GM12878 (cell line): ENCODE measurements around the gene ERCC1. TPM values are rescaled to one million over a fixed set of nuclear protein-coding genes. Genes with fewer than 3 reads are reported as not detected.

Experiments
- ATAC-seq: fragments of 200-7000 bp; cut with Tn5 transposase; 3 replicates; pipeline ENCODE4 v1.9.1; 2020; ENCODE audit warnings: mild to moderate bottlenecking, moderate library complexity
- BruUV-seq: library from RNA; stranded (reverse); fragments of 400-500 nt; replicated peaks from 2 replicates; lab custom pipeline; 2021; lab: Mats Ljungman, UMichigan
- CTCF ChIA-PET: fragments of 300-600 bp; sonication (Branson Sonifier 250); formaldehyde crosslinking; extraction: SDS; loops from one replicate; lab custom pipeline; 2021; ENCODE audit warnings: inconsistent platforms; lab: Yijun Ruan, JAX
- POLR2A ChIA-PET: fragments of 350-600 bp; formaldehyde crosslinking; extraction: SDS; loops from one replicate; lab custom pipeline; 2021; ENCODE audit warnings: inconsistent platforms; lab: Charles Lee
- RAD21 ChIA-PET: fragments of 300-600 bp; sonication (Branson Sonifier 250); formaldehyde crosslinking; loops from one replicate; lab custom pipeline; 2023; ENCODE audit warnings: antibody characterized with exemption; ENCODE audit not compliant: unreplicated experiment; lab: Charles Lee
- SMC1A ChIA-PET: fragments of 300-600 bp; sonication (Branson Sonifier 250); formaldehyde crosslinking; loops from one replicate; lab custom pipeline; 2023; ENCODE audit not compliant: unreplicated experiment, uncharacterized antibody; lab: Charles Lee
- DNase-seq: peaks from one replicate; pipeline ENCODE4 v3.0.0-alpha.2; 2011; ENCODE audit warnings: low read depth, low spot score
- FAIRE-seq: peaks from 3 replicates; lab custom pipeline; 2011; peaks lifted over from hg19 to GRCh38; lab: Jason Lieb, UNC
- H2AFZ ChIP-seq: 2 replicates; pipeline ENCODE4 v1.6.0; 2011; ENCODE audit warnings: low read depth, low read length, control low read depth; ENCODE audit not compliant: control insufficient read depth
- H3K27ac ChIP-seq: 2 replicates; pipeline ENCODE4 v1.5.1; 2011; ENCODE audit warnings: control low read depth; ENCODE audit not compliant: control insufficient read depth, insufficient read depth
- H3K27me3 ChIP-seq, 2 experiments: replicated peaks in 1 of 2; 2 replicates each; pipeline versions ENCODE4 v1.6.0 to v1.6.1; 2011; ENCODE audit warnings: low read length in 1 of 2; ENCODE audit not compliant: control insufficient read depth in 2 of 2, insufficient read depth in 2 of 2
- H3K36me3 ChIP-seq, 2 experiments: 2 replicates each; pipeline ENCODE4 v1.5.1; 2011; ENCODE audit warnings: low read length in 1 of 2; ENCODE audit not compliant: control insufficient read depth in 2 of 2, insufficient read depth in 2 of 2
- H3K4me1 ChIP-seq: 2 replicates; pipeline ENCODE4 v1.6.1; 2011; ENCODE audit warnings: mild to moderate bottlenecking, low read length, moderate library complexity, mixed read lengths; ENCODE audit not compliant: control insufficient read depth, insufficient read depth
- H3K4me2 ChIP-seq: 2 replicates; pipeline ENCODE4 v1.6.0; 2011; ENCODE audit warnings: control low read depth; ENCODE audit not compliant: control insufficient read depth, insufficient read depth
- H3K4me3 ChIP-seq: fragments of 200-600 bp; sonication (generic); 2 replicates; pipeline ENCODE4 v1.5.1; 2016
- H3K79me2 ChIP-seq: 2 replicates; pipeline ENCODE4 v1.6.0; 2011; ENCODE audit warnings: low read length; ENCODE audit not compliant: control insufficient read depth, insufficient read depth
- H3K9ac ChIP-seq: 2 replicates; pipeline ENCODE4 v1.8.0; 2011; ENCODE audit warnings: low read length, control low read depth, mixed read lengths; ENCODE audit not compliant: control insufficient read depth, insufficient read depth
- H3K9me3 ChIP-seq: replicated peaks from 3 replicates; pipeline ENCODE4 v1.5.1; 2011; ENCODE audit warnings: mild to moderate bottlenecking, low read length; ENCODE audit not compliant: control insufficient read depth, insufficient read depth
- H4K20me1 ChIP-seq: 2 replicates; pipeline ENCODE4 v1.6.0; 2011; ENCODE audit not compliant: control insufficient read depth, insufficient read depth
- BMI1 ChIP-seq: fragments of 450-650 bp; IDR thresholded peaks from 2 replicates; pipeline ENCODE4 v1.6.1; 2016; ENCODE audit warnings: mild to moderate bottlenecking, moderate library complexity, borderline replicate concordance
- BRCA1 ChIP-seq: IDR thresholded peaks from 2 replicates; pipeline ENCODE4 v1.6.1; 2011; ENCODE audit warnings: low read depth, low read length, improper control_type of control experiment
- EED ChIP-seq: sonication (generic); IDR thresholded peaks from 2 replicates; pipeline ENCODE4 v1.6.1; 2016; ENCODE audit warnings: antibody characterized with exemption, low read depth
- EP300 ChIP-seq, 2 experiments: fragments of 150-350 bp in 1 of 2; IDR thresholded peaks; 2 replicates each; pipeline ENCODE4 v1.6.1; 2011 to 2012; ENCODE audit warnings: low read depth in 2 of 2, low read length in 2 of 2, borderline replicate concordance in 1 of 2, improper control_type of control experiment in 1 of 2, inconsistent platforms in 1 of 2; ENCODE audit not compliant: control insufficient read depth in 1 of 2
- GATAD2B ChIP-seq: fragments of 450-650 bp; conservative IDR thresholded peaks from 2 replicates; pipeline ENCODE4 v1.6.1; 2017; ENCODE audit warnings: low read depth, mild to moderate bottlenecking, moderate library complexity
- PBX3 ChIP-seq: IDR thresholded peaks from 2 replicates; pipeline ENCODE4 v1.6.1; 2011; ENCODE audit warnings: mild to moderate bottlenecking, low read depth, low read length, moderate library complexity; ENCODE audit not compliant: insufficient replicate concordance
- POLR2AphosphoS5 ChIP-seq: IDR thresholded peaks from 2 replicates; pipeline ENCODE4 v1.6.1; 2011; ENCODE audit warnings: mild to moderate bottlenecking, low read length, inconsistent platforms
- SMC3 ChIP-seq: IDR thresholded peaks from 2 replicates; pipeline ENCODE4 v1.6.1; 2011; ENCODE audit warnings: low read length, improper control_type of control experiment, borderline replicate concordance
- ZBED1 ChIP-seq: IDR thresholded peaks from 2 replicates; pipeline ENCODE4 v1.6.1; 2016; ENCODE audit warnings: borderline replicate concordance
- WGBS: methylation state at CpG from one replicate; pipeline ENCODE4 v1.1.6; 2016; ENCODE audit warnings: low lambda C conversion rate; ENCODE audit not compliant: insufficient replicate concordance, insufficient coverage; ENCODE audit errors: missing lambda C conversion rate; 5-methylcytosine and 5-hydroxymethylcytosine counted together
- in situ Hi-C: fragments of 300-500 bp; cut with MboI; formaldehyde crosslinking; loops from 9 replicates; pipeline ENCODE4 v1.14.3; 2018; ENCODE audit warnings: mixed read lengths
- intact Hi-C: fragments of 100-400 bp; cut with micrococcal nuclease; formaldehyde crosslinking; loops from one replicate; pipeline ENCODE4 v1.14.2; 2022; ENCODE audit not compliant: unreplicated experiment
- polyA plus RNA-seq, 11 experiments: library from polyadenylated mRNA; depleted of rRNA in 4 of 11; unstranded in 6 of 11; stranded (reverse) in 5 of 11; fragments of >200 nt; fragmentation: Nextera tagmentation in 4 of 11; fragmentation: Illumina TruSeq in 1 of 11; extraction: Ambion mirVana in 4 of 11; extraction: Trizol in 1 of 11; gene quantifications; 1 replicate in 1 of 11; 2 replicates in 10 of 11; pipeline versions ENCODE4 v1.2.1 to v1.2.3, GENCODE V29; 2011 to 2016; ENCODE audit warnings: inconsistent platforms in 2 of 11, missing spikeins in 2 of 11, low read depth in 1 of 11
- total RNA-seq, 4 experiments: library from RNA; depleted of rRNA in 3 of 4; stranded (reverse); fragments of >200 nt in 3 of 4; fragmentation: Illumina TruSeq in 1 of 4; extraction: Trizol in 1 of 4; gene quantifications; 2 replicates each; pipeline versions ENCODE4 v1.2.1 to v1.2.3, GENCODE V29; 2013 to 2021
- TF ChIP-seq, protein P1 (sequence below): fragments of 150-350 bp; IDR thresholded peaks from 2 replicates; pipeline ENCODE4 v1.6.1; 2016; ENCODE audit warnings: low read depth, low read length
- TF ChIP-seq, protein P2 (sequence below), 3 experiments: IDR thresholded peaks in 2 of 3; conservative IDR thresholded peaks in 1 of 3; 2 replicates each; pipeline ENCODE4 v1.5.1; 2011; ENCODE audit warnings: low read depth in 3 of 3, low read length in 3 of 3, mild to moderate bottlenecking in 3 of 3, control low read depth in 2 of 3, moderate library complexity in 2 of 3, inconsistent platforms in 1 of 3, mixed read lengths in 1 of 3; ENCODE audit not compliant: control insufficient read depth in 2 of 3, insufficient read depth in 1 of 3; ENCODE audit errors: extremely low read depth in 1 of 3
- TF ChIP-seq, protein P3 (sequence below): fragments of 450-650 bp; IDR thresholded peaks from 2 replicates; pipeline ENCODE4 v1.6.1; 2017; ENCODE audit warnings: mild to moderate bottlenecking

Gene ERCC1
- total and polyA plus RNA-seq, 10 of the 15 experiments (the other 5 are each of a cell fraction or from before 2014, with no cell fraction given), result 14.7 to 104 (median 61.1) TPM

GRCh38 chr19:45402298-45403061 lies 21.2 kb downstream of the ERCC1 start:
- H4K20me1 ChIP-seq, result no peaks in the 10 kb centered on the region
- no peaks in the 10 kb centered on the region; a peak in 1 of 4 replicates for H3K27me3 ChIP-seq
- intact Hi-C loops, result loop anchor here (10.0 kb wide), 1 partner anchor 242 kb away; no protein-coding TSS in a partner anchor
- peaks cover 4% of the 10 kb centered on the region for H3K4me1 ChIP-seq
- WGBS, result 35% methylated on average over 16 of the region's 40 CpGs
- ChIA-PET POLR2A (interaction anchor here (1.4 to 3.8 kb wide), 2 partner anchors 20 to 21 kb away, joined by 3 to 16 read pairs; partner anchors contain the start of gene ERCC1), RAD21 (interaction anchor here (0.6 to 4.8 kb wide), 13 partner anchors 11 to 241 kb away, joined by 3 to 48 read pairs (median 3); partner anchors contain the start of gene ERCC1), CTCF (interaction anchor here (0.6 to 5.2 kb wide), 24 partner anchors 9 to 306 kb away, joined by 3 to 93 read pairs (median 5); partner anchors contain the start of genes BLOC1S3, ERCC1, ERCC2 and FOSB), SMC1A (interaction anchor here (0.7 to 6.2 kb wide), 10 partner anchors 19 to 83 kb away, joined by 3 to 55 read pairs (median 4); no protein-coding TSS in a partner anchor)
- in situ Hi-C loops, result no loop called here
- H3K36me3 ChIP-seq, result no peaks in the 10 kb centered on the region
- ATAC-seq (peak; percentile 44), DNase-seq (no peak), FAIRE-seq (no peak)
- 0 out of 2 replicates have a peak overlapping the region, but pooled peaks have one; percentile 51 for H3K4me3 ChIP-seq
- no TSS peak for BruUV-seq
- H3K79me2 ChIP-seq, result peaks cover 7% of the 10 kb centered on the region
- no peak overlapping the region for H3K27ac ChIP-seq
- peak overlapping the region; percentile 19 for H3K4me2 ChIP-seq
- no peak overlapping the region for H3K9ac ChIP-seq
- H2AFZ ChIP-seq, result no peak overlapping the region
- no peaks in the 10 kb centered on the region for H3K9me3 ChIP-seq
- TF ChIP-seq EP300 (IDR thresholded peaks at IDR 0.05; ENCODE audit: borderline replicate concordance in 1 of 2, control insufficient read depth in 1 of 2, low read depth in 2 of 2, low read length in 2 of 2) (no peak), ZBED1 (no peak), PBX3 (no peak), BMI1 (no peak), SMC3 (peak; percentile 37; the same call in 1 of the 2 replicates), EED (peak; percentile 20; the same call in 1 of the 2 replicates), BRCA1 (no peak), POLR2AphosphoS5 (no peak), GATAD2B (no peak)
- TF ChIP-seq, protein P1, sequence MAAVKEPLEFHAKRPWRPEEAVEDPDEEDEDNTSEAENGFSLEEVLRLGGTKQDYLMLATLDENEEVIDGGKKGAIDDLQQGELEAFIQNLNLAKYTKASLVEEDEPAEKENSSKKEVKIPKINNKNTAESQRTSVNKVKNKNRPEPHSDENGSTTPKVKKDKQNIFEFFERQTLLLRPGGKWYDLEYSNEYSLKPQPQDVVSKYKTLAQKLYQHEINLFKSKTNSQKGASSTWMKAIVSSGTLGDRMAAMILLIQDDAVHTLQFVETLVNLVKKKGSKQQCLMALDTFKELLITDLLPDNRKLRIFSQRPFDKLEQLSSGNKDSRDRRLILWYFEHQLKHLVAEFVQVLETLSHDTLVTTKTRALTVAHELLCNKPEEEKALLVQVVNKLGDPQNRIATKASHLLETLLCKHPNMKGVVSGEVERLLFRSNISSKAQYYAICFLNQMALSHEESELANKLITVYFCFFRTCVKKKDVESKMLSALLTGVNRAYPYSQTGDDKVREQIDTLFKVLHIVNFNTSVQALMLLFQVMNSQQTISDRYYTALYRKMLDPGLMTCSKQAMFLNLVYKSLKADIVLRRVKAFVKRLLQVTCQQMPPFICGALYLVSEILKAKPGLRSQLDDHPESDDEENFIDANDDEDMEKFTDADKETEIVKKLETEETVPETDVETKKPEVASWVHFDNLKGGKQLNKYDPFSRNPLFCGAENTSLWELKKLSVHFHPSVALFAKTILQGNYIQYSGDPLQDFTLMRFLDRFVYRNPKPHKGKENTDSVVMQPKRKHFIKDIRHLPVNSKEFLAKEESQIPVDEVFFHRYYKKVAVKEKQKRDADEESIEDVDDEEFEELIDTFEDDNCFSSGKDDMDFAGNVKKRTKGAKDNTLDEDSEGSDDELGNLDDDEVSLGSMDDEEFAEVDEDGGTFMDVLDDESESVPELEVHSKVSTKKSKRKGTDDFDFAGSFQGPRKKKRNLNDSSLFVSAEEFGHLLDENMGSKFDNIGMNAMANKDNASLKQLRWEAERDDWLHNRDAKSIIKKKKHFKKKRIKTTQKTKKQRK, result no peak
- TF ChIP-seq, protein P2, sequence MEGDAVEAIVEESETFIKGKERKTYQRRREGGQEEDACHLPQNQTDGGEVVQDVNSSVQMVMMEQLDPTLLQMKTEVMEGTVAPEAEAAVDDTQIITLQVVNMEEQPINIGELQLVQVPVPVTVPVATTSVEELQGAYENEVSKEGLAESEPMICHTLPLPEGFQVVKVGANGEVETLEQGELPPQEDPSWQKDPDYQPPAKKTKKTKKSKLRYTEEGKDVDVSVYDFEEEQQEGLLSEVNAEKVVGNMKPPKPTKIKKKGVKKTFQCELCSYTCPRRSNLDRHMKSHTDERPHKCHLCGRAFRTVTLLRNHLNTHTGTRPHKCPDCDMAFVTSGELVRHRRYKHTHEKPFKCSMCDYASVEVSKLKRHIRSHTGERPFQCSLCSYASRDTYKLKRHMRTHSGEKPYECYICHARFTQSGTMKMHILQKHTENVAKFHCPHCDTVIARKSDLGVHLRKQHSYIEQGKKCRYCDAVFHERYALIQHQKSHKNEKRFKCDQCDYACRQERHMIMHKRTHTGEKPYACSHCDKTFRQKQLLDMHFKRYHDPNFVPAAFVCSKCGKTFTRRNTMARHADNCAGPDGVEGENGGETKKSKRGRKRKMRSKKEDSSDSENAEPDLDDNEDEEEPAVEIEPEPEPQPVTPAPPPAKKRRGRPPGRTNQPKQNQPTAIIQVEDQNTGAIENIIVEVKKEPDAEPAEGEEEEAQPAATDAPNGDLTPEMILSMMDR (IDR thresholded peaks at IDR 0.05 in 2 of 3, conservative IDR thresholded peaks at IDR 0.05 in 1 of 3; ENCODE audit: control insufficient read depth in 2 of 3, extremely low read depth in 1 of 3, insufficient read depth in 1 of 3, low read depth in 3 of 3, low read length in 3 of 3), result peak; percentile 56 to 69 (median 56)
- TF ChIP-seq, protein P3, sequence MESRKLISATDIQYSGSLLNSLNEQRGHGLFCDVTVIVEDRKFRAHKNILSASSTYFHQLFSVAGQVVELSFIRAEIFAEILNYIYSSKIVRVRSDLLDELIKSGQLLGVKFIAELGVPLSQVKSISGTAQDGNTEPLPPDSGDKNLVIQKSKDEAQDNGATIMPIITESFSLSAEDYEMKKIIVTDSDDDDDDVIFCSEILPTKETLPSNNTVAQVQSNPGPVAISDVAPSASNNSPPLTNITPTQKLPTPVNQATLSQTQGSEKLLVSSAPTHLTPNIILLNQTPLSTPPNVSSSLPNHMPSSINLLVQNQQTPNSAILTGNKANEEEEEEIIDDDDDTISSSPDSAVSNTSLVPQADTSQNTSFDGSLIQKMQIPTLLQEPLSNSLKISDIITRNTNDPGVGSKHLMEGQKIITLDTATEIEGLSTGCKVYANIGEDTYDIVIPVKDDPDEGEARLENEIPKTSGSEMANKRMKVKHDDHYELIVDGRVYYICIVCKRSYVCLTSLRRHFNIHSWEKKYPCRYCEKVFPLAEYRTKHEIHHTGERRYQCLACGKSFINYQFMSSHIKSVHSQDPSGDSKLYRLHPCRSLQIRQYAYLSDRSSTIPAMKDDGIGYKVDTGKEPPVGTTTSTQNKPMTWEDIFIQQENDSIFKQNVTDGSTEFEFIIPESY, result 0 out of 2 replicates have a peak, but pooled peaks have one; percentile 74
